Left lung (tissue), 10 donors: ENCODE measurements around the gene INPPL1. TPM values are rescaled to one million over a fixed set of nuclear protein-coding genes. Genes with fewer than 3 reads are reported as not detected.

Experiments
- ATAC-seq: fragments of 200-7000 bp; cut with Tn5 transposase; one replicate; pipeline ENCODE4 v1.9.1; 2020; ENCODE audit warnings: moderate library complexity
- DNase-seq, 4 donors: peaks; one replicate each; pipeline ENCODE4 v3.0.0-alpha.2; 2013 to 2020
- H3K27ac ChIP-seq, 2 donors: fragments of 200-600 bp; sonication (generic) in 1 of 2; one replicate each; pipeline versions ENCODE4 v1.5.0 to v1.8.0; 2020 to 2021
- H3K27me3 ChIP-seq, 2 donors: fragments of 200-600 bp; sonication (generic) in 1 of 2; one replicate each; pipeline versions ENCODE4 v1.5.0 to v1.8.0; 2020 to 2021
- H3K36me3 ChIP-seq, 2 donors: fragments of 200-600 bp; sonication (generic) in 1 of 2; one replicate each; pipeline versions ENCODE4 v1.5.0 to v1.8.0; 2020 to 2021
- H3K4me1 ChIP-seq, 2 donors: fragments of 200-600 bp; one replicate each; pipeline ENCODE4 v1.8.0; 2021
- H3K4me3 ChIP-seq, 2 donors: fragments of 200-600 bp; sonication (generic) in 1 of 2; one replicate each; pipeline versions ENCODE4 v1.5.0 to v1.8.0; 2020 to 2021; ENCODE audit warnings: mild to moderate bottlenecking in 1 of 2
- H3K9me3 ChIP-seq, 2 donors: fragments of 200-600 bp; sonication (generic) in 1 of 2; one replicate each; pipeline versions ENCODE4 v1.5.0 to v1.8.0; 2020 to 2021
- CTCF ChIP-seq, 2 donors: fragments of 200-600 bp; sonication (generic) in 1 of 2; IDR thresholded peaks; one replicate each; pipeline versions ENCODE4 v1.5.0 to v1.8.0; 2021; ENCODE audit warnings: antibody characterized with exemption in 2 of 2
- intact Hi-C, 2 donors: fragments of 100-400 bp; cut with DNase I; formaldehyde crosslinking; loops; one replicate each; pipeline versions ENCODE4 v1.11.2 to v1.14.2; 2022
- polyA plus RNA-seq, 6 donors: library from polyadenylated mRNA; unstranded; fragments of 120-200 nt; gene quantifications; one replicate each; pipeline ENCODE4 v1.2.1, GENCODE V29; 2013; ENCODE audit not compliant: insufficient read length in 6 of 6
- total RNA-seq, 2 donors: library from RNA; stranded (reverse); fragmentation: NEBNext Ultra II Directional; extraction: Animal tissue kit (Norgen Biotek cat#: 25700); gene quantifications; one replicate each; pipeline ENCODE4 v1.2.1, GENCODE V29; 2021
- donor health status: DM: no; HTN: yes; CAD: no.
- donor health status: DM: no; HTN: no; CAD: no.

The INPPL1 gene
- total and polyA plus RNA-seq, 8 donors = 140 to 218 (median 165) TPM

- ATAC-seq (no peak), DNase-seq (no peak)
- H3K36me3 ChIP-seq = peaks cover 4 to 60% of the 10 kb centered on the region in 2 donors
- H3K4me1 ChIP-seq = peaks cover 10 to 25% of the 10 kb centered on the region in 2 donors
- no peak overlapping the region for H3K4me3 ChIP-seq
- no peaks in the 10 kb centered on the region for H3K9me3 ChIP-seq
- no peak for TF ChIP-seq CTCF (IDR thresholded peaks at IDR 0.05)
- intact Hi-C loops = no loop called here
- H3K27me3 ChIP-seq = no peaks in the 10 kb centered on the region
- no peak overlapping the region for H3K27ac ChIP-seq
Measured at GRCh38 chr11:72227316-72228228, 3.0 kb downstream of the INPPL1 start.

- no peak overlapping the region for H3K27ac ChIP-seq
- H3K9me3 ChIP-seq = no peaks in the 10 kb centered on the region
- H3K36me3 ChIP-seq = peaks cover 4 to 67% of the 10 kb centered on the region in 2 donors
- H3K4me3 ChIP-seq = no peak overlapping the region
- H3K27me3 ChIP-seq = no peaks in the 10 kb centered on the region
- no peak for TF ChIP-seq CTCF (IDR thresholded peaks at IDR 0.05)
- intact Hi-C loops = no loop called here
- peaks cover 10 to 21% of the 10 kb centered on the region in 2 donors for H3K4me1 ChIP-seq
- ATAC-seq (no peak), DNase-seq (no peak)
Measured at GRCh38 chr11:72228229-72228843, 3.8 kb downstream of the INPPL1 start.

GRCh38 chr11:72228844-72229231 is 4.3 kb downstream of the INPPL1 start:
- TF ChIP-seq CTCF (IDR thresholded peaks at IDR 0.05) = no peak
- Histone ChIP-seq H3K9me3 (no peaks in the 10 kb centered on the region), H3K4me3 (no peak overlapping the region), H3K4me1 (peaks cover 10 to 21% of the 10 kb centered on the region in 2 donors), H3K27me3 (no peaks in the 10 kb centered on the region), H3K27ac (no peak overlapping the region), H3K36me3 (peaks cover 4 to 72% of the 10 kb centered on the region in 2 donors)
- DNase-seq (no peak), ATAC-seq (no peak)
- intact Hi-C loops = no loop called here

GRCh38 chr11:72229336-72229924 is 4.9 kb downstream of the INPPL1 start:
- Histone ChIP-seq H3K4me3 (no peak overlapping the region), H3K9me3 (no peaks in the 10 kb centered on the region), H3K27me3 (no peaks in the 10 kb centered on the region), H3K27ac (no peak overlapping the region), H3K36me3 (peaks cover 4 to 78% of the 10 kb centered on the region in 2 donors), H3K4me1 (peaks cover 10 to 21% of the 10 kb centered on the region in 2 donors)
- intact Hi-C loops = no loop called here
- DNase-seq (no peak), ATAC-seq (no peak)
- TF ChIP-seq CTCF (IDR thresholded peaks at IDR 0.05) = no peak
